ELR (cell line): Measurements from ENCODE around the gene CNFN.
"Not testable (repeated sequence)": the region's sequence is repeated elsewhere in the genome, so short reads cannot be mapped to it uniquely, and the experiment has no call there.

Experiments used
- DNase-seq: peaks from one replicate; pipeline ENCODE4 v3.0.0-alpha.2; 2015; ENCODE audit warnings: low read depth

CNFN gene

GRCh38 chr19:42349378-42350107 lies 40.6 kb downstream of the CNFN start:
- no peak for DNase-seq

- no peak for DNase-seq
Measured at GRCh38 chr19:42348211-42348610, 41.9 kb downstream of the CNFN start.

GRCh38 chr19:42345191-42345812 lies 44.8 kb downstream of the CNFN start:
- no peak for DNase-seq

GRCh38 chr19:42344336-42344893 lies 45.7 kb downstream of the CNFN start:
- DNase-seq = no peak

- DNase-seq = no peak
Measured at GRCh38 chr19:42343344-42344110, 46.6 kb downstream of the CNFN start.

GRCh38 chr19:42339922-42340321 lies 50.2 kb downstream of the CNFN start:
- not testable (repeated sequence) for DNase-seq

GRCh38 chr19:42339126-42339860 lies 50.8 kb downstream of the CNFN start:
- not testable (repeated sequence) for DNase-seq
